KOPT-K1 (cell line): ENCODE results near the gene LMO7.
"Not testable (repeated sequence)": the region's sequence is repeated elsewhere in the genome, so short reads cannot be mapped to it uniquely, and the experiment has no call there.

Experiments
- H3K27ac ChIP-seq: fragments of 200-600 bp; sonication (generic); 2 replicates; pipeline ENCODE4 v1.5.1; 2016; ENCODE audit warnings: antibody characterized with exemption, mild to moderate bottlenecking, low read depth, low read length; ENCODE audit not compliant: poor library complexity, severe bottlenecking
- H3K36me3 ChIP-seq: fragments of 200-600 bp; sonication (generic); 2 replicates; pipeline ENCODE4 v1.5.1; 2017; ENCODE audit warnings: antibody characterized with exemption, mild to moderate bottlenecking, low read length, moderate library complexity; ENCODE audit not compliant: insufficient read depth
- H3K9me3 ChIP-seq: fragments of 200-600 bp; sonication (generic); 2 replicates; pipeline ENCODE4 v1.5.1; 2017; ENCODE audit warnings: antibody characterized with exemption, low read length, mild to moderate bottlenecking; ENCODE audit not compliant: insufficient read depth, poor library complexity, severe bottlenecking

Gene LMO7

GRCh38 chr13:75726306-75726705 is 90.2 kb downstream of the LMO7 start:
- H3K27ac ChIP-seq: no peak overlapping the region
- H3K9me3 ChIP-seq: no peaks in the 10 kb centered on the region
- no peaks in the 10 kb centered on the region for H3K36me3 ChIP-seq

GRCh38 chr13:75733113-75733512 is 97.0 kb downstream of the LMO7 start:
- not testable (repeated sequence) for H3K36me3 ChIP-seq, H3K27ac ChIP-seq, H3K9me3 ChIP-seq

GRCh38 chr13:75736173-75736572 is 100.0 kb downstream of the LMO7 start:
- Histone ChIP-seq H3K36me3 (no peaks in the 10 kb centered on the region), H3K27ac (no peak overlapping the region), H3K9me3 (no peaks in the 10 kb centered on the region)

GRCh38 chr13:75738841-75739240 is 102.7 kb downstream of the LMO7 start:
- no peaks in the 10 kb centered on the region for H3K36me3 ChIP-seq

GRCh38 chr13:75739244-75739868 is 103.2 kb downstream of the LMO7 start:
- Histone ChIP-seq H3K27ac (no peak overlapping the region), H3K36me3 (no peaks in the 10 kb centered on the region), H3K9me3 (no peaks in the 10 kb centered on the region)

More at GRCh38 chr13:75738841-75739240, 102.7 kb downstream of the LMO7 start:
- Histone ChIP-seq H3K27ac (no peak overlapping the region), H3K9me3 (no peaks in the 10 kb centered on the region)

GRCh38 chr13:75740031-75740430 is 103.9 kb downstream of the LMO7 start:
- Histone ChIP-seq H3K36me3 (no peaks in the 10 kb centered on the region), H3K27ac (no peak overlapping the region), H3K9me3 (no peaks in the 10 kb centered on the region)

- not testable (repeated sequence) for H3K9me3 ChIP-seq, H3K27ac ChIP-seq, H3K36me3 ChIP-seq
Measured at GRCh38 chr13:75743072-75743471, 106.9 kb downstream of the LMO7 start.

GRCh38 chr13:75744127-75744526 is 108.0 kb downstream of the LMO7 start:
- H3K9me3 ChIP-seq: no peaks in the 10 kb centered on the region
- no peak overlapping the region for H3K27ac ChIP-seq
- H3K36me3 ChIP-seq: no peaks in the 10 kb centered on the region

GRCh38 chr13:75745387-75745786 is 109.3 kb downstream of the LMO7 start:
- Histone ChIP-seq H3K27ac (no peak overlapping the region), H3K36me3 (no peaks in the 10 kb centered on the region), H3K9me3 (no peaks in the 10 kb centered on the region)

- Histone ChIP-seq H3K36me3 (no peaks in the 10 kb centered on the region), H3K9me3 (no peaks in the 10 kb centered on the region), H3K27ac (no peak overlapping the region)
Measured at GRCh38 chr13:75748874-75749273, 112.7 kb downstream of the LMO7 start.

GRCh38 chr13:75749407-75749806 is 113.3 kb downstream of the LMO7 start:
- H3K27ac ChIP-seq: no peak overlapping the region
- H3K36me3 ChIP-seq: no peaks in the 10 kb centered on the region
- H3K9me3 ChIP-seq: no peaks in the 10 kb centered on the region

- no peak overlapping the region for H3K27ac ChIP-seq
- no peaks in the 10 kb centered on the region for H3K36me3 ChIP-seq
Measured at GRCh38 chr13:75751350-75751749, 115.2 kb downstream of the LMO7 start.

GRCh38 chr13:75752826-75753225 is 116.7 kb downstream of the LMO7 start:
- Histone ChIP-seq H3K9me3 (no peaks in the 10 kb centered on the region), H3K36me3 (no peaks in the 10 kb centered on the region), H3K27ac (no peak overlapping the region)

More at GRCh38 chr13:75751350-75751749, 115.2 kb downstream of the LMO7 start:
- no peaks in the 10 kb centered on the region for H3K9me3 ChIP-seq

GRCh38 chr13:75754936-75755335 is 118.8 kb downstream of the LMO7 start:
- Histone ChIP-seq H3K27ac (no peak overlapping the region), H3K9me3 (no peaks in the 10 kb centered on the region), H3K36me3 (no peaks in the 10 kb centered on the region)

- Histone ChIP-seq H3K9me3 (no peaks in the 10 kb centered on the region), H3K36me3 (no peaks in the 10 kb centered on the region), H3K27ac (no peak overlapping the region)
Measured at GRCh38 chr13:75757336-75757735, 121.2 kb downstream of the LMO7 start.

- Histone ChIP-seq H3K27ac (no peak overlapping the region), H3K36me3 (no peaks in the 10 kb centered on the region), H3K9me3 (no peaks in the 10 kb centered on the region)
Measured at GRCh38 chr13:75759531-75759930, 123.4 kb downstream of the LMO7 start.
